Measurements from ENCODE around the gene UFC1. TPM values are rescaled to one million over a fixed set of nuclear protein-coding genes. Genes with fewer than 3 reads are reported as not detected.

The UFC1 gene
- total and polyA plus RNA-seq, 2 of the 13 experiments (the other 11 are each of a cell fraction or from before 2014, with no cell fraction given) = 72.8 to 85.2 TPM

DNA sequence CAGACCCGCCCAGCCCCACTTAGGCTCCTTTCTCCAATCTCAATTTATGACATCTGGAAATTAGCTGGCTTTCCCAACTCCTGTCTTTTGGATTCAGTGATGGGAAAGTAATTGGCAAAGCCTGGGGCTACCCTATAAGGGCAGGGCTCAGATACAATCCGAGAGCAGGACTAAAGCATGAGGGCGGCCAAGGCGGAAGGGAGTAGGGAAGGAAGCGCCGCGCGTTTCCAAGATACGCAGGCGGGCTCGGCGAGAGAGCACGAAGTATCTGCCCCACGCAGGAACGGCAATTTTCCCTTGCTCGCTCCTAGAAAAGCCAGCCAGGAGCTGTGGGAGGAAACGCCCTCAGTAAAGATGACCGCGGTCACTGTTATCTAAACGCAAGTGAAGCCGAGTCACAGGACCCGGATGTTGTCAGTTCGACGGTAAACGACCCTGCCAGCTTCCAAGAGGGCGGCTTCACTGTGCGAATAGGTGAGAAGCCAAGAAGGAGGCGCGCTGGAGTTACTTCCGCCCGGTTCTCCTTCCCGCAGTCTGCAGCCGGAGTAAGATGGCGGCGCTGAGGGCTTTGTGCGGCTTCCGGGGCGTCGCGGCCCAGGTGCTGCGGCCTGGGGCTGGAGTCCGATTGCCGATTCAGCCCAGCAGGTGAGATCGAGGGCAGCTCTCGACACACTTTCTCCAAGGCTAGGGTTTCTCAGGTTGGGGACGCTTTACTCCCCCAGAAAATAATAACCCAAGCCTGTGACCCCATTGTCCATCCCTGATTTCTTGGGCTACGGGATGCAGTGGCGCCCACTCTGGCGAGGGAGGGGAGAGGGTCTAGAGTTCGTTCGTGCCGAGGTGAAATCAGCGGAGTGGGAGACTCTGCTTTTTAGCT, 48.3 kb downstream of the UFC1 start, which contains the start of gene NDUFS2 (continued):
- TF ChIP-seq, protein P1, sequence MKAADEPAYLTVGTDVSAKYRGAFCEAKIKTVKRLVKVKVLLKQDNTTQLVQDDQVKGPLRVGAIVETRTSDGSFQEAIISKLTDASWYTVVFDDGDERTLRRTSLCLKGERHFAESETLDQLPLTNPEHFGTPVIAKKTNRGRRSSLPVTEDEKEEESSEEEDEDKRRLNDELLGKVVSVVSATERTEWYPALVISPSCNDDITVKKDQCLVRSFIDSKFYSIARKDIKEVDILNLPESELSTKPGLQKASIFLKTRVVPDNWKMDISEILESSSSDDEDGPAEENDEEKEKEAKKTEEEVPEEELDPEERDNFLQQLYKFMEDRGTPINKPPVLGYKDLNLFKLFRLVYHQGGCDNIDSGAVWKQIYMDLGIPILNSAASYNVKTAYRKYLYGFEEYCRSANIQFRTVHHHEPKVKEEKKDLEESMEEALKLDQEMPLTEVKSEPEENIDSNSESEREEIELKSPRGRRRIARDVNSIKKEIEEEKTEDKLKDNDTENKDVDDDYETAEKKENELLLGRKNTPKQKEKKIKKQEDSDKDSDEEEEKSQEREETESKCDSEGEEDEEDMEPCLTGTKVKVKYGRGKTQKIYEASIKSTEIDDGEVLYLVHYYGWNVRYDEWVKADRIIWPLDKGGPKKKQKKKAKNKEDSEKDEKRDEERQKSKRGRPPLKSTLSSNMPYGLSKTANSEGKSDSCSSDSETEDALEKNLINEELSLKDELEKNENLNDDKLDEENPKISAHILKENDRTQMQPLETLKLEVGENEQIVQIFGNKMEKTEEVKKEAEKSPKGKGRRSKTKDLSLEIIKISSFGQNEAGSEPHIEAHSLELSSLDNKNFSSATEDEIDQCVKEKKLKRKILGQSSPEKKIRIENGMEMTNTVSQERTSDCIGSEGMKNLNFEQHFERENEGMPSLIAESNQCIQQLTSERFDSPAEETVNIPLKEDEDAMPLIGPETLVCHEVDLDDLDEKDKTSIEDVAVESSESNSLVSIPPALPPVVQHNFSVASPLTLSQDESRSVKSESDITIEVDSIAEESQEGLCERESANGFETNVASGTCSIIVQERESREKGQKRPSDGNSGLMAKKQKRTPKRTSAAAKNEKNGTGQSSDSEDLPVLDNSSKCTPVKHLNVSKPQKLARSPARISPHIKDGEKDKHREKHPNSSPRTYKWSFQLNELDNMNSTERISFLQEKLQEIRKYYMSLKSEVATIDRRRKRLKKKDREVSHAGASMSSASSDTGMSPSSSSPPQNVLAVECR (CRISPR knock-in tag; IDR thresholded peaks at IDR 0.05; ENCODE audit: borderline replicate concordance) = peak; percentile 83; the same call in 1 of the 2 replicates
- TF ChIP-seq SMAD3 (CRISPR knock-in tag; IDR thresholded peaks at IDR 0.05) = no peak; the same call in 1 of the 2 replicates
- TF ChIP-seq KDM5A (IDR thresholded peaks at IDR 0.05; ENCODE audit: borderline replicate concordance, low read length) = peak; percentile 65
- TF ChIP-seq NR2F1 (CRISPR knock-in tag; IDR thresholded peaks at IDR 0.05) = no peak
- TF ChIP-seq ZNF460 (CRISPR knock-in tag; IDR thresholded peaks at IDR 0.05; ENCODE audit: borderline replicate concordance) = no peak
- TF ChIP-seq SAP130 (CRISPR knock-in tag; IDR thresholded peaks at IDR 0.05; ENCODE audit: low read depth) = peak; percentile 90
- TF ChIP-seq RELA (CRISPR knock-in tag; IDR thresholded peaks at IDR 0.05) = 0 out of 2 replicates have a peak, but pooled peaks have one; percentile 24
- no peak for TF ChIP-seq ZNF564 (CRISPR knock-in tag; IDR thresholded peaks at IDR 0.05)
- TF ChIP-seq ZNF235 (CRISPR knock-in tag; IDR thresholded peaks at IDR 0.05; ENCODE audit: borderline replicate concordance) = no peak
- peak; percentile 48 for TF ChIP-seq HNRNPLL (IDR thresholded peaks at IDR 0.05; ENCODE audit: low read depth, low read length, poor library complexity, severe bottlenecking)
- no peak for TF ChIP-seq ZNF318 (CRISPR knock-in tag; IDR thresholded peaks at IDR 0.05)
- TF ChIP-seq ZSCAN22 (CRISPR knock-in tag; IDR thresholded peaks at IDR 0.05) = 0 out of 2 replicates have a peak, but pooled peaks have one; percentile 30
- TF ChIP-seq CBX2 (IDR thresholded peaks at IDR 0.05; ENCODE audit: low read depth, low read length) = no peak
- no peak for TF ChIP-seq CBX2 (CRISPR knock-in tag; IDR thresholded peaks at IDR 0.05; ENCODE audit: low read depth)
- no peak for TF ChIP-seq ZNF577 (CRISPR knock-in tag; IDR thresholded peaks at IDR 0.05; ENCODE audit: borderline replicate concordance, low read depth)

Measured in HepG2 (cell line).